Stimulated activated CD8-positive, alpha-beta memory T cell treated with anti-CD3 and anti-CD28 coated beads, Interleukin-7, amount 100 ng/mL, for 24 hours (primary cell): ENCODE results near the gene PDIK1L.

ENCODE experiments used
- DNase-seq: peaks from one replicate; pipeline ENCODE4 v3.0.0-alpha.2; 2020; ENCODE audit warnings: low read depth

PDIK1L gene

GRCh38 chr1:26171084-26172072, 59.8 kb downstream of the PDIK1L start, which contains the start of gene ZNF593OS:
ZNF593OS (minus strand) TSS chr1:26171832; CDS start chr1:26171661, 171 bp downstream.
- no peak for DNase-seq
